ENCODE results near the gene RHOF. TPM values are rescaled to one million over a fixed set of nuclear protein-coding genes. Genes with fewer than 3 reads are reported as not detected.

Gene RHOF
- total RNA-seq, 1 experiment from 2014 or later, result 71.8 TPM

GRCh38 chr12:121830588-121831265 is 37.2 kb upstream of the RHOF start:
- TSS peak; percentile 79 for BruUV-seq (replicated peaks)
- no peaks in the 10 kb centered on the region for H3K27me3 ChIP-seq (ENCODE audit: control insufficient read depth, insufficient read depth, low read length)
- peaks cover 3% of the 10 kb centered on the region for H3K36me3 ChIP-seq (ENCODE audit: control insufficient read depth, insufficient read depth, low read length)
- DNase-seq (ENCODE audit: low read depth, low spot score) (no peak), ATAC-seq (no peak)
- no peaks in the 10 kb centered on the region for H3K4me1 ChIP-seq (ENCODE audit: control insufficient read depth, insufficient read depth, low read length)
- in situ Hi-C loops (cut with HindIII; ENCODE audit: low pct_unique_long_range_greater_than_20kb, low sequenced_read_pairs), result no loop called here
- no peak for TF ChIP-seq SIN3A (IDR thresholded peaks at IDR 0.05; ENCODE audit: borderline replicate concordance, insufficient read depth, low read depth, low read length)
- TF ChIP-seq TCF7L2 (IDR thresholded peaks at IDR 0.05; ENCODE audit: low read depth, low read length), result no peak
- no peak for TF ChIP-seq CTCF (IDR thresholded peaks at IDR 0.05)
- TF ChIP-seq REST (IDR thresholded peaks at IDR 0.05; ENCODE audit: insufficient read depth in 1 of 2, low read depth in 2 of 2, low read length in 1 of 2), result no peak
- no peak for TF ChIP-seq POLR2AphosphoS5 (IDR thresholded peaks at IDR 0.05; ENCODE audit: low read depth, low read length)
- ChIA-PET CTCF (no interaction called here), POLR2A (no interaction called here)
- no peak overlapping the region for H3K27ac ChIP-seq (ENCODE audit: low read length)
- no peak overlapping the region for H3K4me3 ChIP-seq (ENCODE audit: low read depth in 2 of 2, low read length in 2 of 2)
- intact Hi-C loops (cut with micrococcal nuclease; ENCODE audit: unreplicated experiment), result no loop called here
- no peaks in the 10 kb centered on the region for H3K9me3 ChIP-seq (ENCODE audit: control insufficient read depth, insufficient read depth, low read depth, low read length)

- ATAC-seq (no peak), DNase-seq (ENCODE audit: low read depth, low spot score) (no peak)
- ChIA-PET POLR2A (no interaction called here), CTCF (no interaction called here)
- Histone ChIP-seq H3K27ac (ENCODE audit: low read length) (no peak overlapping the region), H3K4me3 (ENCODE audit: low read depth in 2 of 2, low read length in 2 of 2) (no peak overlapping the region), H3K36me3 (ENCODE audit: control insufficient read depth, insufficient read depth, low read length) (peaks cover 3% of the 10 kb centered on the region), H3K4me1 (ENCODE audit: control insufficient read depth, insufficient read depth, low read length) (no peaks in the 10 kb centered on the region), H3K27me3 (ENCODE audit: control insufficient read depth, insufficient read depth, low read length) (no peaks in the 10 kb centered on the region), H3K9me3 (ENCODE audit: control insufficient read depth, insufficient read depth, low read depth, low read length) (no peaks in the 10 kb centered on the region)
- intact Hi-C loops (cut with micrococcal nuclease; ENCODE audit: unreplicated experiment) (no loop called here), in situ Hi-C loops (cut with HindIII; ENCODE audit: low pct_unique_long_range_greater_than_20kb, low sequenced_read_pairs) (no loop called here)
- no peak for TF ChIP-seq CTCF (IDR thresholded peaks at IDR 0.05)
- TF ChIP-seq POLR2AphosphoS5 (IDR thresholded peaks at IDR 0.05; ENCODE audit: low read depth, low read length), result no peak
- no peak for TF ChIP-seq SIN3A (IDR thresholded peaks at IDR 0.05; ENCODE audit: borderline replicate concordance, insufficient read depth, low read depth, low read length)
- no peak for TF ChIP-seq REST (IDR thresholded peaks at IDR 0.05; ENCODE audit: insufficient read depth in 1 of 2, low read depth in 2 of 2, low read length in 1 of 2)
- TF ChIP-seq TCF7L2 (IDR thresholded peaks at IDR 0.05; ENCODE audit: low read depth, low read length), result no peak
- no TSS peak for BruUV-seq (replicated peaks)
Observed at GRCh38 chr12:121830134-121830533, 36.6 kb upstream of the RHOF start.
